ENCODE results near the gene SUSD4.

The SUSD4 gene

GRCh38 chr1:223264983-223265908 is 98.7 kb downstream of the SUSD4 start:
- Histone ChIP-seq H3K36me3 (no peaks in the 10 kb centered on the region), H3K9me3 (no peaks in the 10 kb centered on the region), H3K4me3 (ENCODE audit: low read depth, low read length) (no peak overlapping the region), H3K4me1 (no peaks in the 10 kb centered on the region), H3K27me3 (peaks cover 28% of the 10 kb centered on the region)
- no peak for TF ChIP-seq CTCF (IDR thresholded peaks at IDR 0.05; ENCODE audit: low read depth, low read length)
- DNase-seq: no peak

- Histone ChIP-seq H3K4me1 (no peaks in the 10 kb centered on the region), H3K27me3 (peaks cover 28% of the 10 kb centered on the region), H3K36me3 (no peaks in the 10 kb centered on the region), H3K9me3 (no peaks in the 10 kb centered on the region), H3K4me3 (ENCODE audit: low read depth, low read length) (no peak overlapping the region)
- no peak for DNase-seq
- no peak for TF ChIP-seq CTCF (IDR thresholded peaks at IDR 0.05; ENCODE audit: low read depth, low read length)
These were observed 99.4 kb downstream of the SUSD4 start for GRCh38 chr1:223264529-223264928.

- H3K4me3 ChIP-seq (ENCODE audit: low read depth, low read length): no peak overlapping the region
- H3K4me1 ChIP-seq: no peaks in the 10 kb centered on the region
- peaks cover 36% of the 10 kb centered on the region for H3K27me3 ChIP-seq
- TF ChIP-seq CTCF (IDR thresholded peaks at IDR 0.05; ENCODE audit: low read depth, low read length): no peak
- H3K36me3 ChIP-seq: no peaks in the 10 kb centered on the region
- no peak for DNase-seq
- H3K9me3 ChIP-seq: no peaks in the 10 kb centered on the region
These were observed 102.1 kb downstream of the SUSD4 start for GRCh38 chr1:223261914-223262313.

GRCh38 chr1:223260712-223261111 is 103.3 kb downstream of the SUSD4 start:
- no peaks in the 10 kb centered on the region for H3K4me1 ChIP-seq
- no peak for TF ChIP-seq CTCF (IDR thresholded peaks at IDR 0.05; ENCODE audit: low read depth, low read length)
- H3K4me3 ChIP-seq (ENCODE audit: low read depth, low read length): no peak overlapping the region

GRCh38 chr1:223259462-223259861 is 104.5 kb downstream of the SUSD4 start:
- H3K27me3 ChIP-seq: peaks cover 27% of the 10 kb centered on the region
- no peaks in the 10 kb centered on the region for H3K9me3 ChIP-seq
- TF ChIP-seq CTCF (IDR thresholded peaks at IDR 0.05; ENCODE audit: low read depth, low read length): no peak
- H3K36me3 ChIP-seq: no peaks in the 10 kb centered on the region
- no peak overlapping the region for H3K4me3 ChIP-seq (ENCODE audit: low read depth, low read length)
- no peak for DNase-seq
- H3K4me1 ChIP-seq: no peaks in the 10 kb centered on the region

More at GRCh38 chr1:223260712-223261111, 103.3 kb downstream of the SUSD4 start:
- DNase-seq: no peak
- Histone ChIP-seq H3K27me3 (peaks cover 31% of the 10 kb centered on the region), H3K9me3 (no peaks in the 10 kb centered on the region), H3K36me3 (no peaks in the 10 kb centered on the region)

- DNase-seq: no peak
These were observed 105.2 kb downstream of the SUSD4 start for GRCh38 chr1:223258751-223259198.

More at GRCh38 chr1:223258751-223259198, 105.2 kb downstream of the SUSD4 start:
- no peak for TF ChIP-seq CTCF (IDR thresholded peaks at IDR 0.05; ENCODE audit: low read depth, low read length)
- no peaks in the 10 kb centered on the region for H3K9me3 ChIP-seq
- no peak overlapping the region for H3K4me3 ChIP-seq (ENCODE audit: low read depth, low read length)
- H3K27me3 ChIP-seq: peaks cover 25% of the 10 kb centered on the region
- H3K4me1 ChIP-seq: no peaks in the 10 kb centered on the region
- H3K36me3 ChIP-seq: no peaks in the 10 kb centered on the region
